GM23338 (cell line): ENCODE results near the gene NDOR1. TPM values are rescaled to one million over a fixed set of nuclear protein-coding genes. Genes with fewer than 3 reads are reported as not detected.
A peak's percentile ranks its signal among the peaks of the same experiment; 100 is the strongest.

Experiments used
- ATAC-seq: fragments of 200-7000 bp; cut with Tn5 transposase; 3 replicates; pipeline ENCODE4 v1.9.1; 2020
- DNase-seq: peaks from one replicate; pipeline ENCODE4 v3.0.0-alpha.2; 2015; ENCODE audit warnings: low spot score
- H2AFZ ChIP-seq: fragments of 200-600 bp; sonication (generic); 2 replicates; pipeline ENCODE4 v1.8.0; 2016; ENCODE audit warnings: antibody characterized with exemption, mild to moderate bottlenecking, moderate library complexity
- H3F3A ChIP-seq: fragments of 200-600 bp; sonication (generic); replicated peaks from 2 replicates; pipeline ENCODE4 v1.8.0; 2017; ENCODE audit warnings: antibody characterized with exemption, mixed run types, low read depth
- H3K27ac ChIP-seq: fragments of 200-600 bp; sonication (generic); 2 replicates; pipeline ENCODE4 v1.6.1; 2016; ENCODE audit warnings: low read depth
- H3K27me3 ChIP-seq: fragments of 200-600 bp; sonication (generic); 2 replicates; pipeline ENCODE4 v1.8.0; 2016; ENCODE audit warnings: mild to moderate bottlenecking, mixed run types, moderate library complexity; ENCODE audit not compliant: insufficient read depth
- H3K36me3 ChIP-seq: fragments of 200-600 bp; sonication (generic); 2 replicates; pipeline ENCODE4 v1.8.0; 2016; ENCODE audit warnings: mild to moderate bottlenecking; ENCODE audit not compliant: insufficient read depth
- H3K4me1 ChIP-seq: fragments of 200-600 bp; sonication (generic); 2 replicates; pipeline ENCODE4 v1.8.0; 2016; ENCODE audit warnings: mild to moderate bottlenecking, moderate library complexity; ENCODE audit not compliant: insufficient read depth
- H3K4me2 ChIP-seq: fragments of 200-600 bp; sonication (generic); 2 replicates; pipeline ENCODE4 v1.7.1; 2017; ENCODE audit warnings: mixed run types
- H3K4me3 ChIP-seq: fragments of 200-600 bp; sonication (generic); 2 replicates; pipeline ENCODE4 v1.6.1; 2016; ENCODE audit warnings: mixed run types
- H3K79me2 ChIP-seq: fragments of 200-600 bp; sonication (generic); replicated peaks from 2 replicates; pipeline ENCODE4 v1.8.0; 2017; ENCODE audit warnings: mild to moderate bottlenecking; ENCODE audit not compliant: insufficient read depth
- H3K9me2 ChIP-seq: fragments of 200-600 bp; sonication (generic); 2 replicates; pipeline ENCODE4 v1.8.0; 2017; ENCODE audit not compliant: insufficient read depth
- H4K20me1 ChIP-seq: fragments of 200-600 bp; sonication (generic); replicated peaks from 2 replicates; pipeline ENCODE4 v1.8.0; 2017; ENCODE audit warnings: mild to moderate bottlenecking; ENCODE audit not compliant: insufficient read depth
- H3K27ac Mint-ChIP-seq: 2 replicates; pipeline ENCODE4 v1.8.0; 2020; ENCODE audit warnings: inconsistent platforms, mild to moderate bottlenecking, moderate library complexity, mixed read lengths
- H3K27me3 Mint-ChIP-seq: 3 replicates; pipeline ENCODE4 v1.8.0; 2022; ENCODE audit warnings: low read depth, mild to moderate bottlenecking, moderate library complexity, mixed read lengths, inconsistent platforms; ENCODE audit not compliant: insufficient read depth, poor library complexity
- H3K36me3 Mint-ChIP-seq: 3 replicates; pipeline ENCODE4 v1.8.0; 2021; ENCODE audit warnings: low read depth, mild to moderate bottlenecking, inconsistent platforms, moderate library complexity, mixed read lengths
- H3K4me1 Mint-ChIP-seq: 3 replicates; pipeline ENCODE4 v1.8.0; 2020; ENCODE audit warnings: mild to moderate bottlenecking, inconsistent platforms, mixed read lengths
- H3K4me3 Mint-ChIP-seq: 3 replicates; pipeline ENCODE4 v1.8.0; 2021; ENCODE audit warnings: moderate library complexity, mild to moderate bottlenecking, inconsistent platforms, mixed read lengths
- H3K9me3 Mint-ChIP-seq: 3 replicates; pipeline ENCODE4 v1.8.0; 2020; ENCODE audit warnings: moderate library complexity, mild to moderate bottlenecking, inconsistent platforms, mixed read lengths
- CTCF ChIP-seq, 2 experiments: fragments of 200-600 bp in 1 of 2; sonication (generic) in 1 of 2; conservative IDR thresholded peaks; 2 replicates each; pipeline versions ENCODE4 v1.5.1 to v1.6.1; 2016 to 2017; ENCODE audit warnings: antibody characterized with exemption in 2 of 2, low read depth in 2 of 2, mild to moderate bottlenecking in 2 of 2, moderate library complexity in 1 of 2
- EZH2 ChIP-seq: fragments of 200-600 bp; sonication (generic); IDR thresholded peaks from one replicate; pipeline ENCODE4 v1.8.0; 2017; ENCODE audit warnings: antibody characterized with exemption, mild to moderate bottlenecking, low read depth; ENCODE audit not compliant: unreplicated experiment
- EZH2phosphoT487 ChIP-seq: fragments of 200-600 bp; sonication (generic); IDR thresholded peaks from one replicate; pipeline ENCODE4 v1.8.1; 2018; ENCODE audit warnings: antibody characterized with exemption; ENCODE audit not compliant: unreplicated experiment
- JUNB ChIP-seq: IDR thresholded peaks from one replicate; pipeline ENCODE4 v1.6.1; 2016; ENCODE audit warnings: antibody characterized with exemption; ENCODE audit not compliant: unreplicated experiment
- NANOG ChIP-seq: IDR thresholded peaks from 2 replicates; pipeline ENCODE4 v1.6.1; 2016; ENCODE audit warnings: antibody characterized with exemption, borderline replicate concordance
- POLR2AphosphoS5 ChIP-seq: IDR thresholded peaks from 2 replicates; pipeline ENCODE4 v1.6.1; 2016; ENCODE audit warnings: antibody characterized with exemption, low read depth
- STAT1 ChIP-seq: IDR thresholded peaks from one replicate; pipeline ENCODE4 v1.6.1; 2016; ENCODE audit warnings: antibody characterized with exemption; ENCODE audit not compliant: unreplicated experiment
- ZNF114 ChIP-seq: fragments of 250-450 bp; sonication (Bioruptor Pico); IDR thresholded peaks from 2 replicates; pipeline ENCODE4 v1.5.0; 2020; ENCODE audit warnings: mild to moderate bottlenecking, moderate library complexity
- ZNF331 ChIP-seq: fragments of 250-450 bp; sonication (Bioruptor Pico); IDR thresholded peaks from 2 replicates; pipeline ENCODE4 v1.5.0; 2020; ENCODE audit warnings: low read depth, mild to moderate bottlenecking, moderate library complexity
- ZNF462 ChIP-seq: fragments of 250-450 bp; sonication (Bioruptor Pico); IDR thresholded peaks from 2 replicates; pipeline ENCODE4 v1.5.0; 2020; ENCODE audit warnings: mild to moderate bottlenecking, moderate library complexity
- polyA plus RNA-seq: library from polyadenylated mRNA; unstranded; fragments of >200 nt; fragmentation: Nextera tagmentation; extraction: Ambion mirVana; gene quantifications from 2 replicates; pipeline ENCODE4 v1.2.1, GENCODE V29; 2016
- total RNA-seq: library from RNA; depleted of rRNA; stranded (reverse); fragments of >200 nt; shearing (Covaris generic); gene quantifications from 2 replicates; pipeline ENCODE4 v1.2.3, GENCODE V29; 2014

The NDOR1 gene
- total and polyA plus RNA-seq, 2 experiments from 2014 or later, result 19.4 to 38.1 TPM

GRCh38 chr9:137220317-137221094 lies 15.0 kb downstream of the NDOR1 start:
- Histone ChIP-seq H3K79me2 (no peaks in the 10 kb centered on the region), H3F3A (0 out of 2 replicates have a peak, but pooled peaks cover 9% of the 10 kb centered on the region), H2AFZ (no peak overlapping the region), H3K27me3 (peaks cover 9% of the 10 kb centered on the region; the same call in 1 of the 2 replicates), H3K4me2 (no peak overlapping the region; the same call in 1 of the 2 replicates), H3K36me3 (no peaks in the 10 kb centered on the region), H3K4me3 (no peak overlapping the region), H3K27ac (no peak overlapping the region), H3K9me2 (no peaks in the 10 kb centered on the region), H3K4me1 (peaks cover 3% of the 10 kb centered on the region; the same call in 1 of the 2 replicates), H4K20me1 (no peaks in the 10 kb centered on the region; the same call in 1 of the 2 replicates)
- TF ChIP-seq ZNF114 (CRISPR knock-in tag), result no peak
- no peak for TF ChIP-seq CTCF (conservative IDR thresholded peaks at IDR 0.05; ENCODE audit: low read depth in 2 of 2)
- no peak for TF ChIP-seq ZNF331 (CRISPR knock-in tag)
- no peak for TF ChIP-seq NANOG
- TF ChIP-seq JUNB, result no peak
- TF ChIP-seq STAT1, result no peak
- TF ChIP-seq EZH2, result no peak
- no peak for TF ChIP-seq ZNF462 (CRISPR knock-in tag)
- TF ChIP-seq EZH2phosphoT487, result no peak
- TF ChIP-seq POLR2AphosphoS5, result no peak
- H3K27me3 Mint-ChIP-seq, result no peaks in the 10 kb centered on the region
- no peak overlapping the region for H3K27ac Mint-ChIP-seq
- peak overlapping the region; percentile 30; the same call in 1 of the 3 replicates for H3K4me3 Mint-ChIP-seq
- no peak for ATAC-seq
- peaks cover 7% of the 10 kb centered on the region; the same call in 2 of the 3 replicates for H3K4me1 Mint-ChIP-seq
- DNase-seq, result peak; percentile 31
- H3K36me3 Mint-ChIP-seq, result no peaks in the 10 kb centered on the region; the same call in 2 of the 3 replicates
- no peaks in the 10 kb centered on the region for H3K9me3 Mint-ChIP-seq
